GM19455 (cell line): ENCODE data around the gene KIF4B.

ENCODE experiments used
- ATAC-seq: cut with Tn5 transposase; IDR thresholded peaks from one replicate; pipeline ENCODE4 v1.9.1; 2021; ENCODE audit not compliant: unreplicated experiment

KIF4B gene

DNA sequence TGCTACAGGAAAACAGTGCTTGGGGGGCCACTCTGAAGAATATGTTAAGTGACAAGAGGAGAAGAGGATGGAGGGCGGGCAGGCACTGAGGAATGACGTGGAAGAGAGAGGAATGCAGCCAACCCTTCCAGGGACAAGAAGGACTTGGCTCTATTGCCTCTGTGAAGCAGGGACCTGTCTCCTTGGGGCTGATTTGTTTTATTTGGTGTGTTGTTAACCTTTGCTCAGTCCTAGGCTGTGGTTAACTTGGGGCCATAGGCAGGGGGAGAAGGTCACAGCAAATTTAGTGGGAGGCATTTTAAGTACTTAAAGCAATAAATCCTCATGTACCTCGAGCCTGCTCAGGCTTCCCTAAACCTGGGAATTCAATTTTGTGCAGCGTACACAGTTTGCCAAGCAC is 39.9 kb downstream of the KIF4B start:
- ATAC-seq = no peak

DNA sequence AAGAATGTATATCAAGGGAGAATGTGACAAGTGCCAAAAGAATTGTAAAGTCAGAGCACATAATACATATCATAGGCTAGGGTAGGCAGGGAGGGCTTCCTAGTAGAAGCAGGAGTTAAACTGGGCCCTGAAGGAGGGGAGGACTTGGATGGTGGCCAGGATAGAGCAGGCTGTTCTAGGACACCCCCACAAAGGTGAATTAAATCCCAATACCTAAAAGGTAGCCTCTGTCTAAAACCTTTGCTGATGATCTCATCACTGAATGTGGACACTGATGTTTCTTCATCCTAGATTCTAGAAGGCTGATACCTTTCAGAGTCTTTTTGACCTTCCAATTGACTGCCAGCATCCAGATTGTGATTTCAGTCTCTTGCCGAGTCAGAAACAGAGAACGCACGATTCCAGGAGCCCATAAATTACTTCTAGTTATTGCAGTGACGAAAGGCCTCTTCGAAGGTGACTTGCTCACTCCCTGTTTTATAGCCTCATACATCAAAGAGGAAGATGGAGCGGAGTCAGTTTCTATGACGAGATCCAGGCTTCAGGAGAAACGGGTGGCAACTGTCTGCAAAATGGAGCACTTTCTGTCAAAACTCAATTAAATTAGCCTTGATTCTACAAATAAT is 43.2 kb downstream of the KIF4B start:
- no peak for ATAC-seq

DNA sequence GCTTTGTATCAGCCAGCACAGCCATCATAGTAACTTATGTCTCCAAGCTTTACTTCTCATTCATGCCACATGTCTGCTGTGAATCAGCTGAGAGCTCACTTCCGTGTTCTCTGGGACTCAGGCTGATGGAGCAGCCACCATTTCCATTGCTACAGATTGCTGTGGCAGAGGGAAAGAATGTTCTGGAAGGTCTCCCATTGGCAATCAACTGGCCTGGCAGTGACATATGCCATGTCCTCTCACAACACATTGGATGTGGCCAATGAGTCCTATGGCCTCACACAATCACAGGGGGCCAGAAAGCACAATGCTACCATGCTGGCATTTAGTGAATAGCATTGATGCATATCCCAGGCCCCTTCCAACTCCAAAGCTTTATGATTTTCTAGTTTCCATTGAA is 44.1 kb downstream of the KIF4B start:
- ATAC-seq = no peak

DNA sequence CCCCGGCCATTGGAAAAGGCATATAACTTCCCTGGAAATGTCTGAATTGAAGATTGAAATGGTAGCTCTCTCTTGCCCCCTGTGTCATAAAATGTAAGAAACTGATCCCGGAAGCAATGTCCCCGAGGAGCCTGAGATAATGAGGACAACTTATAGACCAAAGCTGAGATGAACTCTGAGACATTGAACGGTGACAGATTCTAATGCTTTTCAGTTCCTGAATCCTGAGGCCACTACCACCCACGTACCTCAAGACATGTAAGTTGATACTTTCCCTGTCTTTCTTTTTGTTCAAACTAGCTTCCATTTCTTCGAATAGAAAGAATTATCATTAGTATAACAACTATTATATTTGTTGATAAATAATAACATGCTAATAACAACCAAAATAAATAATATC is 51.0 kb downstream of the KIF4B start:
- peak; percentile 61 for ATAC-seq

DNA sequence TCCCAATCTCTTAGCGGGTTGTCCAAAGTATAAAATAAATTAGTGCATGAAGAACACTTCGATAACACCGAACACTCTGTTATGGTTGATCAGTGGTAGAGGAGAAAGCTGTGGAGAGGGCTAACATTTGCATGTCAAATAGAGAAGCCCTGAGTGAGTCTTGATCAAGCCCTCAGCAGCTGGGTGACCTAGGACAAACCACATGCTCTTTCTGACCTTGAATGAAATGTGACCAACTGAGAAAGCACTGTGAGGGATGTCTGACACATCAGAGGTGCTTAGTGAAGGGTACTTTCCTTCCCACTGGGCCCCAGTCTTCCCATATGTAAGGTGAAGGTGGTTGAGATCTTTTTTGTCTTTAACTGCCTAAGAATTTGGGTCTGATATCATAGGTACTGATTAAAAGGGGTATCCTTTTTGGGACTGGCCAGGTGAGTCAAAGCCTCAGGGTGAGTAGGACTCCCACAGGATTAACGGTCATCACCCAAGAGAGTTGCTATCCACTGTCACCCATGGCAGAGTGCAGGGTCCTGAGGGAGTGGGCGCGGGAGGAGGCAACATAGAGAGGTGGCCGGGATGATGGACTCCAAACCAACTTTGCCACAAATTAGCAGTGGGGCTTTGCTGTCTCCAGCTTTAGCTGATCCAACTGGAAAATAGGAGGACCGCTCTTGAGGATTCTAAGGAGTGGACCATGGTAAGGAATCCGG is 53.5 kb downstream of the KIF4B start:
- no peak for ATAC-seq
